BLaER1 treated with 17β-estradiol and CSF1 and Interleukin-3, amounts not matched to agents 10 nM and 100 nM (cell line): ENCODE results near the gene SCN1B.
"Not testable (repeated sequence)": the region's sequence is repeated elsewhere in the genome, so short reads cannot be mapped to it uniquely, and the experiment has no call there.

ENCODE experiments used
- H3K27ac ChIP-seq, 11 experiments: shearing (Covaris generic); formaldehyde crosslinking; 2 replicates each; pipeline ENCODE4 v1.8.1; 2022
- H3K27me3 ChIP-seq, 11 experiments: shearing (Covaris generic); formaldehyde crosslinking; 2 replicates each; pipeline ENCODE4 v1.8.1; 2022
- H3K36me3 ChIP-seq, 11 experiments: shearing (Covaris generic); formaldehyde crosslinking; 2 replicates each; pipeline ENCODE4 v1.8.1; 2022
- H3K4me1 ChIP-seq, 10 experiments: shearing (Covaris generic); formaldehyde crosslinking; 2 replicates each; pipeline ENCODE4 v1.8.1; 2022
- H3K4me2 ChIP-seq, 11 experiments: shearing (Covaris generic); formaldehyde crosslinking; 2 replicates each; pipeline ENCODE4 v1.8.1; 2022
- H3K4me3 ChIP-seq, 10 experiments: shearing (Covaris generic); formaldehyde crosslinking; 2 replicates each; pipeline ENCODE4 v1.8.1; 2022
- H3K9ac ChIP-seq, 11 experiments: shearing (Covaris generic); formaldehyde crosslinking; 2 replicates each; pipeline ENCODE4 v1.8.1; 2022
- H3K9me3 ChIP-seq, 11 experiments: shearing (Covaris generic); formaldehyde crosslinking; replicated peaks in 1 of 11; 2 replicates each; pipeline ENCODE4 v1.8.1; 2022
- H4K20me1 ChIP-seq, 11 experiments: shearing (Covaris generic); formaldehyde crosslinking; 2 replicates each; pipeline ENCODE4 v1.8.1; 2022
- Cebpa-rat ChIP-seq, 11 experiments: shearing (Covaris generic); IDR thresholded peaks; 2 replicates each; pipeline ENCODE4 v1.8.1; 2022

Gene SCN1B

DNA sequence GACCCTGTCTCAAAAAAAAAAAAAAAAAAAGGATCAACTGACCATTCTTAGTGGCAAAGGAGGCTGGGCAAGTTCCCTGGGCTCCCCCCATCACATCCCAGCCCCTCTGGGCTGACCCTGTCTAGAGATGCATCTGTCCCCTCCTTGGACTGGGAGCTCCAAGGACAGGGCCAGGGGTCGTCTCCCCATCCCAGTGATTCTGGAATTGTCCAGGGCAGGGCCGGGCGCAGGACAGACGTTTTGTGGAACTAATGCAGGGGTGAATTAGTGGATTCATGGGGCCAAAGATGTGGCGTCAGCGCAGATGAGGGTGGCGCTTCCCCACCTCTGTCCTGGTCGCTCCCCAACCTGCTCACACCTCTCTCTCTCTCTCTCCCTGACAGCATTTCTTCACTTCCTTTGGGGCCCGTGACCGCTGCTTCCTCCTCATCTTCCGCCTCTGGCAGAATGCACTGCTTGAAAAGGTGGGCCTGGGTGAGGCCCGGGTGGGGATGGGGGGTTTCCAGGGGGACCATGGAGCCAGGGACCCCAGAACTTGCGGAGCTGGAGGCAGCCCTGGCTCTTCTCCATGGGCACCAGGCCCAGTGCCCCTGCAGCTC lies 19.1 kb upstream of the SCN1B start:
- peak overlapping the region in 9 of 11 experiments; percentile 8 to 76 (median 57); a peak in 15 of 22 replicates for H3K9ac ChIP-seq
- H4K20me1 ChIP-seq: peaks cover 15 to 99% (median 59%) of the 10 kb centered on the region in 11 experiments; a peak in 20 of 22 replicates
- H3K9me3 ChIP-seq: no peaks in the 10 kb centered on the region
- peak overlapping the region; percentile 32 to 99 (median 91) for H3K4me2 ChIP-seq
- H3K36me3 ChIP-seq: peaks cover 79 to 100% (median 97%) of the 10 kb centered on the region in 11 experiments
- H3K27me3 ChIP-seq: no peaks in the 10 kb centered on the region
- peak overlapping the region in 1 of 10 experiments; percentile 24; a peak in 1 of 20 replicates for H3K4me3 ChIP-seq
- H3K27ac ChIP-seq: peak overlapping the region in 9 of 11 experiments; percentile 7 to 83 (median 71); a peak in 17 of 22 replicates
- no peak for TF ChIP-seq Cebpa-rat (IDR thresholded peaks at IDR 0.05)
- peaks cover 62 to 91% (median 71%) of the 10 kb centered on the region in 10 experiments for H3K4me1 ChIP-seq

DNA sequence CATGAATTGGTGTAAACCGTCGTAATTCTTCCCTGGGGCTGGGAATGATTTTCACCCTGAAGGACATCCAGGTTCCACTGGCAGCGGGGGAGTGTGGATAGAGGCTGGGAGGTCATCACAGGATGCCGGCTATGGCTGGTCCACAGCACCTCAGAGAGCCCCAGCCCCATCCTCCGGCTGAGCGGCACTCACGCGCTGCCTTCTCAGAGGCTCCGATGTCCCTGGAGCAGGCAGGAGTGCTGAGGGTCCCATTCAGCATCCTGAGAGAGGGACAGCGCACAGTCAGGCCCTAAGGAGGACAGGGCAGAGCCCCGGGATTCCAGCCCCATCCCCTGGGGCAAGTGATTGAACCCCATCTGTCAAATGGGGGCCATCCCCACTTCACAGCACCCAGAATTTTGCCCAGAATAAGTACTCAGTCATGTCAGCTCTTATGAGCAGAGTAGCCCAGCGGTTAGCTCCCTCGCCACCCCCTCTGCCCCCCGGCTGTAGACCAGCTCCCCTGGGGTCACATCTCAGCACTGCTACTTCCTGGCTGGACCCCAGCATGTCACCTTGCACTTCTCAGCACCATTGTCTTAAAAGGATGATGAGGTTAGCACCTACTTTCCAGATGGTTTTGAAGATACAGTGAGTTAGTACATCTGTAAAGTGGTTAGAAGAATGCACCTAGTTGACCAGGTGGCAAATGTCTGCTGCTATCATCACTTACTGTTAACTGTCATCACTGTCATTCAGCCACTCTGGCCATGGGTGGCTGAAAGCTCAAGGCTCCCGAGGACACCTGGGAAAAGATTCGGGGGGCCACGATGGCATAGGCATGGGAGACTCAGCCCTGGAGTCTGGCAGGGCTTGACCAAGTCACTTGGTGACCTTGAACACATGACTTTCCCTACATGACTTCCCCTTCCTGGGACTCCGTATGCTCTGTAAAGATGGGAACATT lies 18.3 kb upstream of the SCN1B start:
- H3K36me3 ChIP-seq: peaks cover 79 to 100% (median 97%) of the 10 kb centered on the region in 11 experiments
- H3K9me3 ChIP-seq: no peaks in the 10 kb centered on the region
- peak overlapping the region in 9 of 11 experiments; percentile 7 to 83 (median 71); a peak in 17 of 22 replicates for H3K27ac ChIP-seq
- H3K27me3 ChIP-seq: no peaks in the 10 kb centered on the region
- TF ChIP-seq Cebpa-rat (IDR thresholded peaks at IDR 0.05): no peak
- H3K4me3 ChIP-seq: no peak overlapping the region
- peaks cover 70 to 92% (median 79%) of the 10 kb centered on the region in 10 experiments for H3K4me1 ChIP-seq
- H3K4me2 ChIP-seq: peak overlapping the region; percentile 32 to 99 (median 91)
- H3K9ac ChIP-seq: peak overlapping the region in 8 of 11 experiments; percentile 39 to 76 (median 64); a peak in 16 of 22 replicates
- peaks cover 7 to 95% (median 51%) of the 10 kb centered on the region in 11 experiments; a peak in 20 of 22 replicates for H4K20me1 ChIP-seq

DNA sequence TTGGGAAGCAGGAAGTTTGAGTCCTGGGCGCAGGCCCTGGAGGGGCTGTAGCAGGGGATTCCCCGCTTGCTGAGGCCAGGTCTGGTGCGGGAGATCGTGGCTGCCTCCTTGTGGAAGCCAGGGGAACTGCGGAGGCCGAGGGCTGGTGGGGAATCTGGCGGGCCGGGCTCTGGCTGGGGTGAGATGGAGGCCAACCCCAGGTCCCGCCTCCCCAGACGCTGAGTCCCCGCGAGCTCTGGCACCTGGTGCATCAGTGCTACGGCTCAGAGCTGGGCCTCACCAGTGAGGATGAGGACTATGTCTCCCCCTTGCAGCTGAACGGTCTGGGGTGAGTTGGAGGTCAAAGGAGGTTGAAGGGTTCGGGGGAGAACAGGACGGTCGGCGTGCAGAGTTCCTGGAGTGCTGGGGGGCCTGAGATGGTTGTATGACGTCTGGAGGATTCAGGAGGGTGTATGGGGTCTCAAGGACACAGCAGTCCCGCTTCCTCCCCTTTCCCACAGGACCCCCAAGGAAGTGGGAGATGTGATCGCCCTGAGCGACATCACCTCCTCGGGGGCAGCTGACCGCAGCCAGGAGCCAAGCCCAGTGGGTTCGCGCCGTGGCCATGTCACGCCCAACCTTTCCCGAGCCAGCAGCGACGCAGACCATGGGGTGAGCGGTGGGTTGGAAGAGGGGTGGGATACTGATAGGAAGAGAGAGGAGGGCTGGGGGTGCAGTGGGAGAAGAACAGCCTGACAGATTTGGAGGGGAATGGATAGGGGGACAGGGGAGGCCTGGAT lies 17.0 kb upstream of the SCN1B start:
- Histone ChIP-seq H3K36me3 (peaks cover 86 to 99% (median 93%) of the 10 kb centered on the region in 11 experiments), H3K9ac (peak overlapping the region; percentile 49 to 76 (median 70); a peak in 20 of 22 replicates), H3K9me3 (no peaks in the 10 kb centered on the region), H3K27me3 (no peaks in the 10 kb centered on the region), H4K20me1 (peaks cover 0 to 91% (median 39%) of the 10 kb centered on the region in 11 experiments; a peak in 20 of 22 replicates), H3K27ac (peak overlapping the region in 10 of 11 experiments; percentile 58 to 83 (median 78); a peak in 19 of 22 replicates), H3K4me1 (peaks cover 78 to 100% (median 91%) of the 10 kb centered on the region in 10 experiments), H3K4me2 (peak overlapping the region; percentile 71 to 99 (median 91)), H3K4me3 (peak overlapping the region in 4 of 10 experiments; percentile 22 to 54 (median 48); a peak in 6 of 20 replicates)
- TF ChIP-seq Cebpa-rat (IDR thresholded peaks at IDR 0.05): no peak

DNA sequence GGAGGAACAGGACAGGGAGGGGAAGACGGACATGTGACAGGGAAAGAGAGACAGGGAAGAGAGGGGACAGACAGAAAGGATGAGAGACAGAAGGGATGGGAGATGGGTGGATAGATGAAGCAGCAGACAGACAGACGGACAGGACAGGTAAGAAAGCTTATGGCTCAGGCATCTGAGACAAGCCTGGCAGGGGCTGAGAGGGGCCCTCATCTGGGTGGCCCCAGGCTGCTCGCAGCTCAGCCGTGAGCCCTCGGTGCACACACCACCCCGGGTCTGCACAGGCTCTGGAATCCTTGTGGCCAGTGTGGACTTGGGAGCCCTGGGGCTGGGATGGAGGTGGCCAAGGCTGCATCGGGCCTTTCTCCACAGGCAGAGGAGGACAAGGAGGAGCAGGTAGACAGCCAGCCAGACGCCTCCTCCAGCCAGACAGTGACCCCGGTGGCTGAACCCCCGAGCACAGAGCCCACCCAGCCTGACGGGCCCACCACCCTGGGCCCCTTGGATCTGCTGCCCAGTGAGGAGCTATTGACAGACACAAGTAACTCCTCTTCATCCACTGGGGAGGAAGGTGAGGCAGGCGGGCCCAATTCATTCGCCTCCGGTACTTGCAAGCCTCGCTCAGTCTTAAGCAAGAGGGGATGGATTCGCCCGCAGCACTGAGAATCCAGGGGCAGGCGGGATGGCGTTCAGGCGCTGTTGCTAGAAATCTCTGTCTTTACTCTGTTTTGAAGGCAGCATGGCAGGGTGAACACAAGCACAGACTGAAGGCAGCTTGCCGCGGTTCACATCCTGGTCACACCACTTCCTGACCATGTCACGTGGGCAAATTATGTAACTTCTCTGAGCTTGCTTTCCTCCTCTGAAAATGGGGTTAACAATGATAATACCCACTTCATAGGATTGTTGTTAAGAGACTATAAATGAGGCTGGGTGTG lies 16.2 kb upstream of the SCN1B start:
- H3K27ac ChIP-seq: peak overlapping the region; percentile 13 to 83 (median 78); a peak in 21 of 22 replicates
- peaks cover 0 to 91% (median 32%) of the 10 kb centered on the region in 11 experiments; a peak in 18 of 22 replicates for H4K20me1 ChIP-seq
- peak in 2 of 11 experiments; percentile 7 to 19; a peak in 2 of 22 replicates for TF ChIP-seq Cebpa-rat (IDR thresholded peaks at IDR 0.05)
- H3K9ac ChIP-seq: peak overlapping the region; percentile 49 to 76 (median 70); a peak in 21 of 22 replicates
- H3K4me2 ChIP-seq: peak overlapping the region; percentile 71 to 99 (median 91)
- peaks cover 87 to 99% (median 93%) of the 10 kb centered on the region in 11 experiments for H3K36me3 ChIP-seq
- no peaks in the 10 kb centered on the region for H3K9me3 ChIP-seq
- H3K27me3 ChIP-seq: no peaks in the 10 kb centered on the region
- H3K4me3 ChIP-seq: peak overlapping the region in 6 of 10 experiments; percentile 4 to 54 (median 40); a peak in 10 of 20 replicates
- peaks cover 78 to 100% (median 94%) of the 10 kb centered on the region in 10 experiments for H3K4me1 ChIP-seq

DNA sequence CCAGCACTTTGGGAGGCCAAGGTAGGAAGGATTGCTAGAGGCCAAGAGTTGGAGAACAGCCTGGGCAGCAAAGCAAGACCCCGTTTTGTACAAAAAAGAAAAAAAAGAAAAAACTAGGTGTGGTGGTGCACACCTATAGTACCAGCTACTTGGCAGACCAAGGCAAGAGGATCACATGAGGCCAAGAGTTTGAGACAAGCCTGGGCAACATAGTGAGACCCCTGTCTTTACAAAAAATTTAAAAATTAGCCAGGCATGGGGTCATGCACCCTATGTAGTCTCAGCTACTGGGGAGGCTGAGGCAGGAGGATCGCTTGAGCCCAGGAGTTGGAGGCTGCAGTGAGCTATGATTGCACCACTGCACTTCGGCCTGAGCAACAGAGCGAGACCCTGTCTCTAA lies 15.5 kb upstream of the SCN1B start:
- Histone ChIP-seq H4K20me1 (peaks cover 0 to 91% (median 26%) of the 10 kb centered on the region in 11 experiments; a peak in 17 of 22 replicates), H3K4me3 (peak overlapping the region in 1 of 10 experiments; percentile 54; a peak in 1 of 20 replicates), H3K36me3 (peaks cover 87 to 99% (median 93%) of the 10 kb centered on the region in 11 experiments), H3K4me1 (peaks cover 76 to 98% (median 90%) of the 10 kb centered on the region in 10 experiments), H3K27ac (peak overlapping the region; percentile 13 to 83 (median 78); a peak in 19 of 22 replicates), H3K9ac (peak overlapping the region in 9 of 11 experiments; percentile 49 to 76 (median 70); a peak in 12 of 22 replicates), H3K4me2 (peak overlapping the region; percentile 71 to 99 (median 91))
- H3K9me3 ChIP-seq, H3K27me3 ChIP-seq: not testable (repeated sequence)

DNA sequence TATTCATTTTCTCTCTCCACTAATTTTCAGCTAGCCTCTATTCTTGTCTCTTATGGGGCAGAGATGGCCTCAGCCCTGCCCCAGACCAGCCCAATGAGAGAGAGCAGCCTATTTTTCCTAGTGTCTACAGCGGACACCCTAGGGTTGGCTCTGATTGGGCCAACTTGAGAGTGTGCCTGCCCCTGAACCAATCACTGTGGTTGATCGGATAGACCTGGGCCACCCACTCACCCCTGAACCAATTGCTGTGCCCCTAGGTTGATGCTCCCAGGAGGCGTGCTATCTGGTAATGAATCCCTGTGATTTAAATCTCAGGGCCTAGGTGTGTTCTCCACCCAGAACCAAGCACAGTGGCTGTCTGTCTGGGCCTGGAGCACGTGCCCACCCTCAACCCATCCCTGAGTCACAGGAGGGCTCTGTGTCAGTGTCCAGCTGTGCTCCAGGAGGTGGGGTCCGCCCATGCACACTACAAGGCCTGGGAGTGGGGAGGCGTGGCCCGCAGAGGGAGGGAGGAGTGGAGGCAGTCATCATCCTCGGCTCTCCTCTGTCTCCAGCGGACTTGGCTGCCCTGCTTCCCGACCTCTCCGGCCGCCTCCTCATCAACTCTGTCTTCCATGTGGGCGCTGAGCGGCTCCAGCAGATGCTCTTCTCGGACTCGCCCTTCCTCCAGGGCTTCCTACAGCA lies 14.9 kb upstream of the SCN1B start:
- Histone ChIP-seq H3K4me1 (peaks cover 70 to 92% (median 83%) of the 10 kb centered on the region in 10 experiments), H3K4me2 (peak overlapping the region in 9 of 11 experiments; percentile 66 to 99 (median 92); a peak in 17 of 22 replicates), H3K27ac (peak overlapping the region; percentile 1 to 83 (median 78); a peak in 18 of 22 replicates), H3K4me3 (peak overlapping the region in 1 of 10 experiments; percentile 31; a peak in 2 of 20 replicates), H3K9me3 (no peaks in the 10 kb centered on the region), H3K9ac (peak overlapping the region in 7 of 11 experiments; percentile 2 to 72 (median 18); a peak in 7 of 22 replicates), H3K36me3 (peaks cover 87 to 99% (median 93%) of the 10 kb centered on the region in 11 experiments), H4K20me1 (peaks cover 0 to 91% (median 20%) of the 10 kb centered on the region in 11 experiments; a peak in 17 of 22 replicates), H3K27me3 (no peaks in the 10 kb centered on the region)
- TF ChIP-seq Cebpa-rat (IDR thresholded peaks at IDR 0.05): no peak
